ENCODE data around the gene DOCK2.

Gene DOCK2

GRCh38 chr5:169791251-169791650, 154.2 kb downstream of the DOCK2 start:
- H3K27ac ChIP-seq (ENCODE audit: low read depth, low read length), result no peak overlapping the region
- H3K36me3 ChIP-seq (ENCODE audit: control insufficient read depth, insufficient read depth, low read length), result no peaks in the 10 kb centered on the region
- H3K9ac ChIP-seq (ENCODE audit: low read length), result no peak overlapping the region
- H3K9me3 ChIP-seq (ENCODE audit: control insufficient read depth, insufficient read depth, low read depth, low read length), result no peaks in the 10 kb centered on the region
- H3K4me3 ChIP-seq (ENCODE audit: low read depth, low read length), result no peak overlapping the region
- peaks cover 4% of the 10 kb centered on the region; the same call in 1 of the 2 replicates for H3K4me1 ChIP-seq (ENCODE audit: control insufficient read depth, insufficient read depth, low read length)
- no peaks in the 10 kb centered on the region for H3K27me3 ChIP-seq (ENCODE audit: control insufficient read depth, insufficient read depth, low read length)

GRCh38 chr5:169795338-169795737, 158.3 kb downstream of the DOCK2 start:
- H3K4me1 ChIP-seq (ENCODE audit: control insufficient read depth, insufficient read depth, low read length), result peaks cover 18% of the 10 kb centered on the region
- no peaks in the 10 kb centered on the region for H3K27me3 ChIP-seq (ENCODE audit: control insufficient read depth, insufficient read depth, low read length)
- H3K9me3 ChIP-seq (ENCODE audit: control insufficient read depth, insufficient read depth, low read depth, low read length), result no peaks in the 10 kb centered on the region
- no peak overlapping the region for H3K4me3 ChIP-seq (ENCODE audit: low read depth, low read length)
- no peak overlapping the region for H3K27ac ChIP-seq (ENCODE audit: low read depth, low read length)
- H3K9ac ChIP-seq (ENCODE audit: low read length), result no peak overlapping the region
- no peaks in the 10 kb centered on the region for H3K36me3 ChIP-seq (ENCODE audit: control insufficient read depth, insufficient read depth, low read length)

DNA sequence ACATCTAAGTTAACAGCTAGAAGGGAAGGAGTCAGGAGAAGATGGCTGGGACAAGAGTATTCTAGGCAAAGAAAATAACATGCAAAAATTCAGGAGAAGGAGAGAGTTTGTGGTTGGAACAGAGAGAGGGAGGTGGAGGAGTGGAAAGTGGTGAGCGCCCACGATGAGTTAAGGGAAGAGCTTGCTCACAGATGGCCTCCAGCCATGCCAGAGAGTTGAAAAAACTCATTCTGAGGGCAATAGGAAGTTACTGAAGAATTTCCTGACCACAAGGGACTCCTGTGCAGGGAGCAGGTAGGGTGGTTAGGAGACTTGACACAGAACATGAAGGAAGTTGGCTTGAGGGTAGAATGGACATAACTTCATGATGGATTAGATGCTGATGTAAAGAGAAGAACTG, 159.7 kb downstream of the DOCK2 start:
- Histone ChIP-seq H3K27ac (ENCODE audit: low read depth, low read length) (no peak overlapping the region), H3K4me1 (ENCODE audit: control insufficient read depth, insufficient read depth, low read length) (peaks cover 18% of the 10 kb centered on the region), H3K9ac (ENCODE audit: low read length) (no peak overlapping the region), H3K9me3 (ENCODE audit: control insufficient read depth, insufficient read depth, low read depth, low read length) (no peaks in the 10 kb centered on the region), H3K27me3 (ENCODE audit: control insufficient read depth, insufficient read depth, low read length) (no peaks in the 10 kb centered on the region), H3K36me3 (ENCODE audit: control insufficient read depth, insufficient read depth, low read length) (no peaks in the 10 kb centered on the region), H3K4me3 (ENCODE audit: low read depth, low read length) (no peak overlapping the region)

DNA sequence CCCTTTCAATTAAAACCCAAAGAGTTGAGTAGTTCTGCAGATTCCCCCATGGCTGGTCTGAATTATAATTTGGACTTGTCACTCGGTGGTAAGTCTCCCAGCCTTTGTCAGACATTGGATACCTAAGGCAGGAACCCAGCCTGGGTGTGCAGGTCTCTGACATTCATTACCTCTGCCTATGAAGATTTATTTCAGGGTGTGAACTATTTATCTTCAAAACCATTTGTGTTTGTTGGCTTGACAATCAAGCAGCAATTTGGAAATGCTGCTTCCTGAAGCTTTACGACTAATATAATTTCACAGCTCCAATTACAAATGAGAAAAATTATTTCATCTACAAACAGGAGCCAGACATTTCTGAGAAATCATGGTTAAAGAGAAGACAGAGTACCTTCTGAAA, 160.5 kb downstream of the DOCK2 start:
- no peak overlapping the region for H3K27ac ChIP-seq (ENCODE audit: low read depth, low read length)
- peaks cover 18% of the 10 kb centered on the region for H3K4me1 ChIP-seq (ENCODE audit: control insufficient read depth, insufficient read depth, low read length)
- no peaks in the 10 kb centered on the region for H3K27me3 ChIP-seq (ENCODE audit: control insufficient read depth, insufficient read depth, low read length)
- no peaks in the 10 kb centered on the region for H3K36me3 ChIP-seq (ENCODE audit: control insufficient read depth, insufficient read depth, low read length)
- H3K4me3 ChIP-seq (ENCODE audit: low read depth, low read length), result no peak overlapping the region
- H3K9me3 ChIP-seq (ENCODE audit: control insufficient read depth, insufficient read depth, low read depth, low read length), result no peaks in the 10 kb centered on the region
- no peak overlapping the region for H3K9ac ChIP-seq (ENCODE audit: low read length)

DNA sequence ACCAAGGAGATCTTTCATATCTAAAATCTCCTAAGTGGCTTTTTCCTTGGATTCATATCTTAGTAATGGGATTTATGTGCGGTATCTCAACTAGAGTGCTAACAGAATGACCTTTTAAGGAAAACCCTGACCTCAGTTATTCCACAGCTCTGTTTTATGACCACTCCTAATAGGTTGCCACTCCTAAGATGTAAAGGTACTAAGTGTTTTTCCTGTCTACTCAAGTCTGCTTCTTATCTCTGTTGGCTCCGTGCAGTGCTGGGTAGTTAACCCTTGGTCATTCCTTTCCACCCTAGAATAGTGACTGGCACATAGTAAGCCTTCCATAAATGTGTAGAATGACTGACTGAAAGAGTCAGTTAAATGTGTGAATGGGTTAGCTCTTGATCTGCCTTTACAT, 161.4 kb downstream of the DOCK2 start:
- Histone ChIP-seq H3K27ac (ENCODE audit: low read depth, low read length) (no peak overlapping the region), H3K4me3 (ENCODE audit: low read depth, low read length) (no peak overlapping the region), H3K36me3 (ENCODE audit: control insufficient read depth, insufficient read depth, low read length) (no peaks in the 10 kb centered on the region), H3K9me3 (ENCODE audit: control insufficient read depth, insufficient read depth, low read depth, low read length) (no peaks in the 10 kb centered on the region), H3K4me1 (ENCODE audit: control insufficient read depth, insufficient read depth, low read length) (peaks cover 23% of the 10 kb centered on the region), H3K9ac (ENCODE audit: low read length) (no peak overlapping the region), H3K27me3 (ENCODE audit: control insufficient read depth, insufficient read depth, low read length) (no peaks in the 10 kb centered on the region)

DNA sequence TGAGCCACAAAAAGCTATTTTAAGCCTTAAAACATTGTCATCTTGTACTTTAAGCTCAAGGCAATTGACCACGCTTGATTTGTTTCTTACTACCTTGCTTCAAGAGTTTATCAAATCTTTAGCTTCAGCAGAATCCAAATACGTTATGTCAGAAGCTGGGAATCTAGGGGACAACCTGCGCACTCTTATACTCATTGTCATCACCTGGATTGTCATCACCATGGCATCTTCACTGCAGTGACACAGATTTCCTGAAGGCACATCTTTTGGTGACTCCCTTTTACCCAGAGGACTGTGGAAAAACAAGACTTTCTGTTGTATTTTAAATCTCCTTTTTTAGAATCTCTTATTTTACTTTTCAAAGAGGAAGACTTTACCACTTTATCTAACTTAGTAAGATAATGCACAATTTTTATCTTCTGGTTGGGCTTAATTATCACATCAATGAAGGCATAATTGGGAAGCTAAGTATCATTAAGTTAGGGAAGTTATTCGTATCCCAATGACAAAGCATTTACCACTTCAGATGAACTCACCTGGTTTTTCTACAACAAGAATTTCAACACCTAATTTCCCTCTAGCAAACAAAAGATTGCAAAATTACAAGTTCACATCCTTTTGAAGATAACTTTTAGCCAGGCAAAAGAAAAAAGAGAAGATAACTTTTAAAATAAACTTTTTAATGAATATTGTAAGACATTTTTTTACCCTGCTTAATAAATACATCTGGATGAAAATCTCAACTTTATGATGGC, 162.0 kb downstream of the DOCK2 start:
- Histone ChIP-seq H3K9ac (ENCODE audit: low read length) (no peak overlapping the region), H3K9me3 (ENCODE audit: control insufficient read depth, insufficient read depth, low read depth, low read length) (no peaks in the 10 kb centered on the region), H3K27me3 (ENCODE audit: control insufficient read depth, insufficient read depth, low read length) (no peaks in the 10 kb centered on the region), H3K36me3 (ENCODE audit: control insufficient read depth, insufficient read depth, low read length) (no peaks in the 10 kb centered on the region), H3K4me1 (ENCODE audit: control insufficient read depth, insufficient read depth, low read length) (peaks cover 24% of the 10 kb centered on the region), H3K4me3 (ENCODE audit: low read depth, low read length) (no peak overlapping the region), H3K27ac (ENCODE audit: low read depth, low read length) (no peak overlapping the region)

- H3K4me1 ChIP-seq (ENCODE audit: control insufficient read depth, insufficient read depth, low read length), result peaks cover 20% of the 10 kb centered on the region
- no peak overlapping the region for H3K27ac ChIP-seq (ENCODE audit: low read depth, low read length)
- H3K36me3 ChIP-seq (ENCODE audit: control insufficient read depth, insufficient read depth, low read length), result no peaks in the 10 kb centered on the region
- H3K4me3 ChIP-seq (ENCODE audit: low read depth, low read length), result no peak overlapping the region
- H3K9ac ChIP-seq (ENCODE audit: low read length), result no peak overlapping the region
- no peaks in the 10 kb centered on the region for H3K9me3 ChIP-seq (ENCODE audit: control insufficient read depth, insufficient read depth, low read depth, low read length)
- no peaks in the 10 kb centered on the region for H3K27me3 ChIP-seq (ENCODE audit: control insufficient read depth, insufficient read depth, low read length)
These were observed 164.3 kb downstream of the DOCK2 start for GRCh38 chr5:169801324-169801777.

- H3K36me3 ChIP-seq (ENCODE audit: control insufficient read depth, insufficient read depth, low read length), result no peaks in the 10 kb centered on the region
- peaks cover 20% of the 10 kb centered on the region for H3K4me1 ChIP-seq (ENCODE audit: control insufficient read depth, insufficient read depth, low read length)
These were observed 164.7 kb downstream of the DOCK2 start for GRCh38 chr5:169801781-169802180.

GRCh38 chr5:169803077-169803981, 166.3 kb downstream of the DOCK2 start:
- H3K36me3 ChIP-seq (ENCODE audit: control insufficient read depth, insufficient read depth, low read length), result no peaks in the 10 kb centered on the region
- H3K27me3 ChIP-seq (ENCODE audit: control insufficient read depth, insufficient read depth, low read length), result no peaks in the 10 kb centered on the region
- H3K4me3 ChIP-seq (ENCODE audit: low read depth, low read length), result no peak overlapping the region
- peaks cover 24% of the 10 kb centered on the region for H3K4me1 ChIP-seq (ENCODE audit: control insufficient read depth, insufficient read depth, low read length)
- no peaks in the 10 kb centered on the region for H3K9me3 ChIP-seq (ENCODE audit: control insufficient read depth, insufficient read depth, low read depth, low read length)
- no peak overlapping the region for H3K9ac ChIP-seq (ENCODE audit: low read length)
- no peak overlapping the region for H3K27ac ChIP-seq (ENCODE audit: low read depth, low read length)

More at GRCh38 chr5:169801781-169802180, 164.7 kb downstream of the DOCK2 start:
- no peaks in the 10 kb centered on the region for H3K27me3 ChIP-seq (ENCODE audit: control insufficient read depth, insufficient read depth, low read length)
- no peak overlapping the region for H3K9ac ChIP-seq (ENCODE audit: low read length)
- no peaks in the 10 kb centered on the region for H3K9me3 ChIP-seq (ENCODE audit: control insufficient read depth, insufficient read depth, low read depth, low read length)
- H3K27ac ChIP-seq (ENCODE audit: low read depth, low read length), result no peak overlapping the region
- no peak overlapping the region for H3K4me3 ChIP-seq (ENCODE audit: low read depth, low read length)

- no peaks in the 10 kb centered on the region for H3K36me3 ChIP-seq (ENCODE audit: control insufficient read depth, insufficient read depth, low read length)
- H3K9me3 ChIP-seq (ENCODE audit: control insufficient read depth, insufficient read depth, low read depth, low read length), result no peaks in the 10 kb centered on the region
- H3K4me3 ChIP-seq (ENCODE audit: low read depth, low read length), result no peak overlapping the region
- H3K4me1 ChIP-seq (ENCODE audit: control insufficient read depth, insufficient read depth, low read length), result peaks cover 26% of the 10 kb centered on the region
- H3K27ac ChIP-seq (ENCODE audit: low read depth, low read length), result no peak overlapping the region
- no peaks in the 10 kb centered on the region for H3K27me3 ChIP-seq (ENCODE audit: control insufficient read depth, insufficient read depth, low read length)
- no peak overlapping the region for H3K9ac ChIP-seq (ENCODE audit: low read length)
These were observed 167.8 kb downstream of the DOCK2 start for GRCh38 chr5:169804861-169805260.

DNA sequence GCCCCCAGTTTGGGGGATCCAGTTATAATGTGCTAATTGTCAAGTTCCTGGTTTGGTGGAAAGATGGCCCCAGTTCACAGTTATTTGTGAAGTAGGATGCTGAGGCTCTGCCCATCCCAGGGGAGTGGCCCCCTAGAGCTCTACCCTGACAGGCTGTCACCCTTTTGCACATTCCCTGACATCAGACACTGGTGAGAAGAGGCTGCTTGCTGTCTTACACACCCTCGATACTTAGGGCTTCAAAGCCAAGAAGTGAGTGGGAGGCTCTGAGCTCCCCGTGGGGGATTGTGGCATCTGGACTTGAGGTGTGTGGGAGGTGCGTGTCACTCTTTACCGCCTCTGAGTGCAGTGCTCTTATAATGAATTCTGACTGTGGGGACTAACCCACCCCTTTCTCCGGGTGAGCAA, 168.5 kb downstream of the DOCK2 start:
- Histone ChIP-seq H3K9ac (ENCODE audit: low read length) (no peak overlapping the region), H3K4me3 (ENCODE audit: low read depth, low read length) (no peak overlapping the region), H3K9me3 (ENCODE audit: control insufficient read depth, insufficient read depth, low read depth, low read length) (no peaks in the 10 kb centered on the region), H3K27me3 (ENCODE audit: control insufficient read depth, insufficient read depth, low read length) (no peaks in the 10 kb centered on the region), H3K4me1 (ENCODE audit: control insufficient read depth, insufficient read depth, low read length) (peaks cover 32% of the 10 kb centered on the region), H3K27ac (ENCODE audit: low read depth, low read length) (no peak overlapping the region), H3K36me3 (ENCODE audit: control insufficient read depth, insufficient read depth, low read length) (no peaks in the 10 kb centered on the region)

Data from HUES6 (cell line).